HG02981 (cell line): ENCODE measurements around the gene MAGI2.

Experiments
- ATAC-seq: cut with Tn5 transposase; IDR thresholded peaks from one replicate; pipeline ENCODE4 v1.9.1; 2021; ENCODE audit warnings: mild to moderate bottlenecking, moderate library complexity; ENCODE audit not compliant: unreplicated experiment

The MAGI2 gene

DNA sequence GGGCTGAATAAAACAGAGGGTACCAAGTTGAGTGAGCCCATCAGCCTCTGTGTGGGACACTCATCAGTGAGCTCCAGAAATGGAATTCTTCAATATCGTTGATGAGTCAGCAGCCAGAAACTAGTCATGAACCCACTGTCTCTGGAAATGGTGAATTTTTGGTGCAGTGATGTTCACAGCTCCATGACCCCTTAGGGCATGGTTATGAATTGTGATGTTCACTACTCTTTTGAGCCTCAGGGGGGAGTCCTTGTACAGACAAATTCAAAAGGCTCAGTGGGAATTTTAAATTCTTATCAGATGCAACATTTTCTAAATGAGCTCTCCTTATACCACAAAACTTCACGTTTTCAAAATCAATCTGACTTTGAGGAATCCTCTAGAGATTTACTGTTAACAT, 1319.2 kb downstream of the MAGI2 start:
- ATAC-seq: peak; percentile 52

- ATAC-seq: no peak
These were observed 1322.8 kb downstream of the MAGI2 start for GRCh38 chr7:78130446-78131215.

- no peak for ATAC-seq
These were observed 1323.6 kb downstream of the MAGI2 start for GRCh38 chr7:78129865-78130264.

GRCh38 chr7:78127009-78127408, 1326.5 kb downstream of the MAGI2 start:
- no peak for ATAC-seq

DNA sequence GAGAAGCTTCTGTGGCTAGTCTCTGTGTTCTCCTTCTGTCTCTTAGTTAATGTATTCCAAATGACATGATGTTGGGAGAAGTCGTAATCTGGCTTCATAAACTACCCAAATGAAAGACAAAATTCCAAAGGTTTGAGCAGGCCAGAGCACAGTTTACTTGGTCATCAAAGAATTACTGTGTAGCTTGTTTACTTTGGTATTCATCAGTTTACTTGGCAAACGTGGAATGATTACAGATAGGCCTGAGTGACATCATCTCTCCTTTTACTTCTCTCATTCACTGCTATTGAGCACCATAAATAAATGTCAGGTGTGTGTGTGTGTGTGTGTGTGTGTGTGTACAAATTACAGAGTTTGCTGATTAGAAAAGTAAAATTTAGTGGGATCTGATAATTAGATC, 1327.6 kb downstream of the MAGI2 start:
- no peak for ATAC-seq

GRCh38 chr7:78124216-78124615, 1329.3 kb downstream of the MAGI2 start:
- ATAC-seq: no peak

- no peak for ATAC-seq
These were observed 1331.6 kb downstream of the MAGI2 start for GRCh38 chr7:78121888-78122287.

GRCh38 chr7:78118470-78118869, 1335.0 kb downstream of the MAGI2 start:
- ATAC-seq: no peak

DNA sequence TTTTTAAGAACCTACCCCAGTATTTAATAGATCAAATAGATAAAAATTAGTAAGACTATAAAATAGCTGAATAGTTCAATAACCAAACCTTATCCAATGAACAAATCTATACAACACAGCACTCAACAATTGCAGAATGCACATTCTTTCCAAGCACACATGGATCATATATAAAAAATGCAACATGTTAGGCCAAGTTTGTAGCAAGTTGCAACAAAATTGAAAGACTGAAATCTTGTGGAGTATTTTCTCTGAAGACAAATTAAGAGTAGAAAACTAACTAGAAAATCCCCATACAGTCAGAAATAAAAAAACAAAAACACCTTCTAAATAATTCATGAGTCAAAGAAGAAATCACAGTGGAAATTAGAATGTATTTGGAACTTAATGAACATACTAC, 1337.6 kb downstream of the MAGI2 start:
- no peak for ATAC-seq

DNA sequence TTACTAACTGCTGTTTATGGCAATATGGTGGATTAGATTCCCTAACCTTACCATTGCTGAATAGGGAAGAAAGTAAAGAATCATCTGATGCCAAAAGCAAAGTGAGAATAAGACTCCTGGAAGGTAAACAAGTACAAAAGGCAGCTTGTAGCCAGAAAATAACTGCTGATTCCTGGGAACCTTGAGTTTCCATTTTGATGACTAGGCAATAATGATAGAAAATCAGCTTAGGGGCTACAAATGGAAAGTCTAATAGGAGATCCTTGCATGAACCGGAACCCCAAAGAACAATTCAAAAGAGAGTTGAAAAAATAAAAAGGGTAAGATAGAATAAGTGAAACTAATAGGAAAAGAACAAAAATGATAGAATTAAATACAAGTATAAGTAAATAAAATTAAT, 1338.5 kb downstream of the MAGI2 start:
- ATAC-seq: no peak

- no peak for ATAC-seq
These were observed 1341.0 kb downstream of the MAGI2 start for GRCh38 chr7:78112488-78112887.

- ATAC-seq: no peak
These were observed 1342.1 kb downstream of the MAGI2 start for GRCh38 chr7:78111386-78111785.

- ATAC-seq: no peak
These were observed 1350.0 kb downstream of the MAGI2 start for GRCh38 chr7:78103475-78103874.

GRCh38 chr7:78101076-78101475, 1352.4 kb downstream of the MAGI2 start:
- ATAC-seq: no peak

DNA sequence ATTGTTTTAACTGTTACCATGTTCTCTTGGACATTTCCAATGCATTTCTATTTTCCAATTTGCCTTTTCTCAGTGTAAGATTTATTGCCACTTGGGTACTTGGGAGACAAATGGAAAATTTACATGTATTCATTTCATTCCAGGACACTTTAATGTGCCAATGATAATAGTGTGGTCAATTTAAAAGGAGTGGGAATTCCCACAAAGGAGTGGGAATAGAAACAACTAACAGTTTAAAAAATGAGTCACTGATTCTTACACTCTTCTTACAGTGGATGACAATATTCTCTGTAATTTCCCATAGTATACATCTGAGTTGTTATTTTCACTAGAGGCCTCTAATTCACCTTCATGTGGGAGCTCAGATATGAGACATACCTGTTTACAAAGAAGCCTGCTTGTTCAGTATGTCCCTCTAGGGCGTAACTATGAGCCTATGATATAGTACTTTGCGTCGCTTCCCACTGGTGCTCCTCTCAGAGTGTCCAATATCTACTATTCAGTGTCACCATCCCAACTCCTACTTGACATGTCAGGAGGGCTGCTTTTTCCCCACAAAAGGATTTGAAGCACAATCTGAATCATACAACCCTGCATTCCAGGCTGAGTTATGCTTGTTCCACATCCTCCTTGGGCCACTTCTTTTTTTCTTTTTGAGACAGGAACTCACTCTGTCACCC, 1353.6 kb downstream of the MAGI2 start:
- no peak for ATAC-seq

DNA sequence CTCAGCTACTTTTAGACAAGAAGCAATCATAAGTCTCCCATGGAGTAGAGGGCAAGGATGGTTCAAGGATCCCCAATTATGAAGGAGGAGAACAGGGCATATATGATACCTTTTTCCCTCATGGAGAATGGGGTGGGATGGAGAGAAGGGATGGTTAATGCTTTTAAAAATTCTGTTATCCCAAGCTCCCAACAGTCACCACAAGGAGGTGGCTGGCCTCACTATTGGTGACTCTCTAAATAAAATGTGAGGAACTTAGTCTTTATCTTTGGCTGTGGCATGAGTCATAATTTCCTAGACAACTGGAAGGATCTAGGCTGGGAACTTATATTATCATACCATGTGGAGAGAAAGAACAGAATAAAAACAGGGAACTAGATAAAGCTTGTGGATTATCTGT, 1357.9 kb downstream of the MAGI2 start:
- ATAC-seq: no peak

- no peak for ATAC-seq
These were observed 1361.1 kb downstream of the MAGI2 start for GRCh38 chr7:78092331-78092730.

GRCh38 chr7:78090616-78091015, 1362.9 kb downstream of the MAGI2 start:
- no peak for ATAC-seq

DNA sequence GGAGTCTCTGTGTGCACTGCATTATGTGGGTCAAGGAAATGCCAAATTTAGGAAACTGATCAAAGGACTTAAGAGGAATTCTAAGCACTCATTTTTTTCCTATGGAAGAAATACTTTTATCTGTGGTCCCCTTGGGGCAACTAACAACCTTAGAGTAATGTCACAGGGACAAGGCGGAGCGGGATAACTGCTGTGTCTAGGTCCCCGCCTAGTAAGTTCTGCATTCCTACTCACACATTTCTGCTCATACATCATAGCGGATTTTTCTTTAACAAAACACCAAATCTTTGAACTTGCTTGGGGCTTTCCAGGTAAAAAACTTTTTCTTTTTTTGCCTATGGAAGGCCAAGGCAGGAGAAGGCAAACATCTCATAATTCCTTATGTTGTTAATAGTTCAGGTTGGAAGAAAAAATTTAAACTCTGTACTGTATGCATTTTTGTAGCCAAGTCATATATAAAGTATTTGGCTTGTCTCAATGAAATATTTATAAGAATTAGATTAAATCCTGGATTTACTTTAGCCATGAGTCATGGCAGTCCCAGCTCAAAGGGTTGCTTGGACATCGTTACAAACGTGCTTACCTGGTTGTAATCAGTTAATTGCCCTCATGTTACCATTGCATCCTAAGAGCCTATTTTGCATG, 1369.9 kb downstream of the MAGI2 start:
- no peak for ATAC-seq

GRCh38 chr7:78082556-78082955, 1370.9 kb downstream of the MAGI2 start:
- ATAC-seq: no peak

GRCh38 chr7:78081888-78082287, 1371.6 kb downstream of the MAGI2 start:
- no peak for ATAC-seq

DNA sequence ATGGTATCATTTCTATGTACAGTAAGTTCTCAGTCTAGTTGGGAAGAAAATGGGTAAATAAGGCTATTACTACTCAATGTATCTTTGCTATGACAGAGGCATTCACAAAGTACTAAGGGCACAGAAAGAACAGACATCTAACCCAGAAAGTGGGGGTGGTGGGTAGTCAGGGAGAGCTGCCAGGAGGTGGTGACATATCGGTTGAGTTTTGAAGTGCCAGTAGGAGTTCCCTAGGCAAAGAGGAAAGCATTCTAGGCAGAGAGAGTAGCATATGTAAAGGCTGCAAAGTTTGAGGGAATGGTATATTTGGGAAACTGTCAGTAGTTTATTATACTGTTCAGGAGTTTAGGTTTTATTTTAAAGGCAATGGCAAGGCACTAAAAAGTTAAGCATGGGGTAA, 1372.1 kb downstream of the MAGI2 start:
- ATAC-seq: no peak
